Stromal cell of bone marrow (primary cell): ENCODE measurements around the gene SIX1.
A peak's percentile ranks its signal among the peaks of the same experiment; 100 is the strongest.

Experiments
- DNase-seq: peaks from one replicate; pipeline ENCODE4 v3.0.0-alpha.2; 2012; ENCODE audit warnings: low read depth

The SIX1 gene

DNA sequence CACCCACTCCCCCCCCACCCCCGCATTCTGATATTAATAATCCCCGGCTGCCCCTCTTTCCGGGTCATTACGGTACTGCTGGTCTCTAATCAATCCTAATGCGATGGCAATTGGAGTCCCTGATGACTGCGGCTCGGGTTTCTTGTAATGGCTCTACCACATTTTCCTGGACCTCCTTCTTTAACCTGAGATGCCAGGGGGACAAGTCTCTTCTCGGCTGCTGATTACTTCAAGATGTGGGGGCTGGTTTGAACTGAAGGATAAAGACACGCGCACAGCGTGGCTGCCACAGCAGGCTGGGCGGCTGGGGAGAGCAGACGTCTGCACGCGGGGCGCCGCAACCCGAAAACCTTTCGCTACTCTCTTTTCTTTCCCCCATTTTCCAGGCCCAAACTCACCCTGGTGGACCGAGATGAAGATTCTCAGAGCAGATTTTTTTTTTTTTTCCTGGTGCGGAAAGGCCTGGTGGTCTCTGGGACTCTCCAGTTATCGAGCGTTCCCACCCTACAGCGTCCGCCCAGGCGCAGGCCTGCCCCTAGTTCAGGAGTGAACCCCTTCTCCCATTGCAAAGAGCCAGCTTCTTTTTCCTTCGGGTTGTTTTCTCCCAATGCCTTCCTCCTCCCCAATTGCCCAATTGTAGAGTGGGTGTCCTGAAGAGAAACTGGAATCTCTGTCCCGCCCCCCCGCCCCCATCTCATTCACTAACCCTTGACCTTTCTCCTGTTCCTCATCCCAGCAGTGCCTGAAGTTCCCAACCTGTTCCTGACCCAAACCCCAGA lies 6.0 kb upstream of the SIX1 start:
- DNase-seq, result no peak

DNA sequence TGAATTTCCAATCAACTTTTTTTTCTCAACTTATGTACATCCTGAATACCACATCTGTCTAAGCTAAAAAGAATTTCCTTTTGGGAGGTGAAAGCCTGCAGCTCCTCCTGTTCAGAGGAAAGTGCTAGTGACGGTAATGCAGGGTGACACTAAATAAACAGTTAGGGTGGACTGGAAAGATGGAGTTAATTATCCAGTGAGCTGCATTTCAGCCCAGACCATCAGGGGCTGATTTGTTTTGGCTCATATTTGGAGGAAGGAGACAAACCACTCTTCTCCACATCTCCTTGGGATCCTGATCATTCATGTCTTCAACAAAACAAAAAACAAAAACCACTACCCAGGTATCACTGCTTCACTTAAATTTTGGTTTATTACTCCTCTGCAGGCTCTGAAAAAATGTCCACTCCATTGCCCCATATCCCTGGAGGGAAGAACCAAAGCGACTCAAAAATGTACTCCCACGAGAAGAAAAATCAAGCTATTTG lies 5.1 kb upstream of the SIX1 start:
- DNase-seq, result no peak

DNA sequence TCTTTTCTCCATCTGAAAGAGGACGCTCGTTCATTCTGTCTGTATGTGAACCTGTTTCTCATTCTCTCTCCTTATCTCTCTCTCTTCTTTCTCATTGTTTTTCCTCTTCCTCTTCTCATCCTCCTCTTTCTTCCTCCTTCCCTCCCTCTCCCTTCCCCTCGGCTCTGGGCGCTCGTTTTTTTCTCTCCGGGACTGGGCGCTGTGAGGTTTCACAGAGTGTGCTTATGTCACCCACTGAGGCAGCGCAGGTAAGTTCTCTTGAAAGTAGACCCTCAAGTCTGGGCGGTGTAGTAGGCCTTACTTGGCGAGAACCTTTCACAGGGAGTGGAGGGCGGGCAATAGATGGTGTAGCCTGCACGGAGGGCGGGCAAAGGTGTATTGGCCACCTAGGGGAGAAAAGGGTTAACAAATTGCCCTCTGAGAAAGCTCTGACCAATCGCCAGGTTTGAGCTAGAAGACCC lies 4.5 kb upstream of the SIX1 start:
- DNase-seq, result no peak

DNA sequence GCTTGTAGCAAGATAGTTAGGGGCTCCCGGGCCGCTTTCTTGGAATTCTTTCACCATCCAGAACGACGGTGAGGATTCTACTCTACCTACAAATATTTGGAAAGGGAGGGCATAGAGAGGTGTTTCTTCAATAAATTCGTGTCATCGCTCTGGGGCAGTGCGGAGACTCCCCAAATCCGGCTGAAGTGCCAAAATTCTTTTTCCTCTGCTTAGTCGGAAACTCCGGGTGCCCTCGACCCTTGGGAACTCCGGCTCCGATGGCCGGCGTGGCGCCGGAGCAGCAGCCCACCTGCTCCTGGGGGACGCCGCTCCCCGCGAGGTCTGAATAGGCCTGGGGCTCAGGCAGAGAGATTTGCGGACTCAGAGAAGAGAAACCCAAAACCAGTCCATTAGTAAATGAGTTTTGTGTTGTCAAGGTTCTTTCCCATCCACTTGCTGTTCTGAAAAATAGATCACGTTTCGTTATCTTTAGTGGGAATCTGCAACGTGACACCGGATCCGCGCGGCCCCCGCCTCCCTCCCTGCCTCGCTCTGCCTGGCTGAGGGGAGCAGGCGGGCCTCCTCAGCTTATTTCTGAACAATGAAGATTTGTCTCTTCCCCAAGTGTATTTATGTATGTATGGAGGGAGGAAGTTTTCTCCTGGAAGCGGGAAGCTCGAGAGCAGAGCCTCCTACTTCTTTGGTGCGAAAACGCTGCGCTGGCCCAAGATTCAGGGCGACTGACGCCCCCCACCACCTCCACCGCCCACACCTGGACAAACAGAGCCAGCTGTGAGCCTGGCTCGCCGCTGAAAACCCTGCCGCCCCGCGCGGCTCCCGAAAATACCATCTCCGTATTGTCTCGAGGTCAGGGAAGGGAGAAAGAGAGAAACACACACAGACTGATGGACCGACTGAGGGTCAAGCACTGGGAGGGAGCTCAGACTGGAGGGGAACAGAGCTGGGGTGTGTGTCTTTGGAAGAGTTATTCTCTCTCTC lies 3.7 kb upstream of the SIX1 start:
- no peak for DNase-seq

DNA sequence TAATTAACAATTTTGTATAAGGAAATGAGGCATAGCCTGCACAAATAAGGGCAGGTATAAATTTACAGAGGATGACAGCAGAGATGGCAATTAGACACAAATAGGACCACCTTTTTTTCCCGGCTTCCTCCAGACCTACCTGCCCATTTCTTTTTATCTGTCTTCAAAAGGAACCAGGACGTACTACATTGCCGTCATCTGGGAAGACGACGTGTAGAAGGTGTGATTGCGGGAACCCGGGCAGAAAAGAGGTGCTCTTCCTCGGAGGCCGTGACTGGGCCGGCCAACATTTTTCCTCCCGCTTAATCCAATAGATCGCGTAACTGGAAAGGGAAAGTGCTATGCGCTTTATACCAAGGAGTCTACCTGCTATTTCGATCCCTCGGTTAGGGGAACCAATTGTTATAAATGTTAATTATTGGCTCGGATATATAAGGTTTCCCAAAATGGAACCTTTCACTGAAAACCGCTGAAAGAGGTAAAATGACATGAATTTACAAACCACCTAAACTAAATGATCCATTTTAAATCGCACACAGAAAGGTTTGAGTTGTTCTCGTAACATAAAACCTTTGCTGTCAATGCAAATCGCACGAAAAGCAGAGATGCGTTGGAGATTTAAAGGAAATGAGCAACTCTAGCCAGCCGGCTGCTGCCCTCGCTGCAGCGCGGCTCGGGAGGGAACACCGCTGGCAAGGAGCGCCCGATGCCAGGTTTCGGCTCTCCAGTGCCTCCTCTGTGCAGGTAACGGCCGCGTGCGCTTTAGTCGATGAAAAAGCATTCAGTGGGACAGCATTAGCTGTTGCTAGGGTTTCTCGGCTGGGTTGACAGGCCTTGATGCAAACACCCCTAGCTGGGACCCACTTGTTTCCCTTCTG lies 2.8 kb upstream of the SIX1 start:
- DNase-seq, result no peak

DNA sequence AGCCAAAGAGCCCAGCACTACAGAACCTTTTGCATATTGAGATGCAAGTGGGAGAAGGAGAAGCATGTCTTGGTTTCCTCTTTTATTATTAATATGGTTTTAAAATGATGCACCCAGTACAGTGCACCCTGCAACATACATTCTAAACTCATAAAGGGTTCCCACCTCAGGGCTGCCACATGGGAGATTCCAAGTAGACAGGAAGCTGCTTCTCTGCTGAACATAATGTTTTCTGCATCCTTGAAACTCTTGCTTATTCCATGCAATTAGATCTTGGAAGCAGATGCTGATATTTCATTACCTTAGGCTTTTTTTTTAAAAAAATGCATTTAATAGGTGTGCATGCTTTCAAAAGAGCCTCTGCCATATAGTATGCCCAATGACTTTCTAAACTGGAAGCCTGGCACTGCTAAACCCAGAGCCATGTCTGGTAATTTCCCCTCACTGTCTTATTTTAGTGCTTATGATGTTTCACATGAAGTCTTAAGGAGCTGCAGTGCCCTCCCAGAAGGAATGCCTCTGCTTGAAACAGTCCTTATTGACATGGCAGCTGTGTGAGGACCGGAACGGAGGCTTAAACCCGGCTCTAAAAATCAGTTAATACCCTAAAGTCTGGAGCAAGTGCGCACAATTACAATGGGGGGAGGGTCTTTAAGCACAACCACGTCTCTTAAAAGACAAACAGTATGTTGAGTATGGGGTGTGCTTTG lies 2.0 kb upstream of the SIX1 start:
- no peak for DNase-seq

DNA sequence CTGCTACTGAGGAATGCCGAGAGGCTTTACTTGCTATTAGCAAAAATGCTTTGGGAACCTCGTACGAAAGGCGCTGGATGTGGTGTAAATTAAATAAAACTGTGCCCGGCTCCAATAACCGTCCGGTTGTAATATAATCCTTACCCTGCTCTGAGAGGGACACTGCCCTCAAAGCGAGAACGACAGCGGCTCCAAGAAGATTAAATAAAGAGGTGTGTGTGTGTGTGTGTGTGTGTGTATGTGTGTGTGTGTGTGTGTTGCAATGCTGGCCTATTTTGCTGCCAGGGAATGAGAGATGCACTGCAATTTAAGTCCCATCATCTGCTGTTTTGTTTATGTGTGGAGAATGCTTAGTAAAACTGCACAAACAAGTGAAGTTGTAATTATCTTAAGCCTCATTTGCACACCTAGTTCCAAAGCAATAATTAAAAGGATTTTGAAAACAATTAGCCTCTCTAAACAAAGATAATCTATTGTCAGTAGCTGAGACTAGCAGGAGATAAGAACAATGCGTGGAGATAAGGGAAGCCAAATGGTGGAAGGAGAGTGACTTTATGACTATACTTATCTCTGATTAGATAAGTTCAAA lies 1.2 kb upstream of the SIX1 start:
- DNase-seq, result no peak

DNA sequence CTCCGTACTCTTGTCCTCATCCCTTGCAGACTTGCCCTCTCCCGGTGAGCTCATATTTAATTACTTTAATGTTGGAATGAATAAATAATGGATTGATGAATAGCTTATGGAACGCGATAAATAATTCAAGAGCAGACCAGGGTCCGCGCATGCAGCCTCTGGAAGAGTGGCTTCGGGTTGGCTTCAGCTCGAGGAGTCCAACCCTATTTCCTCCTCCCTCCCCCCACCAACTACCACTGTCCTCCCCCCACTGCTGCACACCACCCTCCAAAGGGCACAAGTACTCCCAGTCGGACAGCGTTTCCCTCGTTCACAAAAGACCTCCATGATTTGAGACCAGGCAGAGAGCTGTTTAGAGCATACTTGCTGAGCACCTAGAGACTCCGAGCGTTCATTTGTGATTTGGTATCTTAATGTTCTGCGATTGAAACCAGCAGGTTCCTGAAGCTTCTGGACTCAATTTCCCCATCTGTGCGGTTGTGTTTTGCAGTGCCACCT lies 647 bp upstream of the SIX1 start:
- DNase-seq, result no peak

DNA sequence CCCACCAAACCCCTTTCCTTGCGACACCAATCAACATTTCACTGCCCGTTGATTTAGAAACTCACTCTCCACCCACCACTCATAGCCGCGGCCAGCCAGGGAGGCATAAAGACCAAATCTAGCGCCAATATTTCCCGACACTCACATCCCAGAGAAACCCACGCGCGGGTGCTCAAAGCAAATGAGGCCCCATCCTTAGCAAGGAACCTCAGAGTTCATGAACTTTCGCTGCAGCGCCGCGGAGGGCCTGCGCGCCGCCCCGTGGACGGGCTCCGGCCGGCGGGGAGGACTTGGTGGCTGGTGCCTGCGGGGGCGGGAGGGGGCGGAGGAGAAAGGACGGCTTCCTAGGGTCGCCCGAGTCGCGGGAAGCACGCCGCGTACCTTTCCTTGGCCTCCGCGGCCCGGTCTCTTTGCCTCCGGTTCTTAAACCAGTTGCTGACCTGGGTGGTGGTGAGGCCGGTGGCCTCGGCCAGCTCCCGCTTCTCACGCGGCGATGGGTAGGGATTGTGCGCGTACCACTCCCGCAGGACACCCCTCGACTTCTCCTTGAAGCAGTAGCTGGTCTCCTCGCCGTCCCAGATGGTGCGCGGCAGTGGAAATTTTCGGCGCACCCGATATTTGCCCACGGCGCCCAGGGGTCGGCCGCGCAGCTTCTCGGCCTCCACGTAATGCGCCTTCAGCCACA lies 886 bp downstream of the SIX1 start:
- DNase-seq, result no peak

DNA sequence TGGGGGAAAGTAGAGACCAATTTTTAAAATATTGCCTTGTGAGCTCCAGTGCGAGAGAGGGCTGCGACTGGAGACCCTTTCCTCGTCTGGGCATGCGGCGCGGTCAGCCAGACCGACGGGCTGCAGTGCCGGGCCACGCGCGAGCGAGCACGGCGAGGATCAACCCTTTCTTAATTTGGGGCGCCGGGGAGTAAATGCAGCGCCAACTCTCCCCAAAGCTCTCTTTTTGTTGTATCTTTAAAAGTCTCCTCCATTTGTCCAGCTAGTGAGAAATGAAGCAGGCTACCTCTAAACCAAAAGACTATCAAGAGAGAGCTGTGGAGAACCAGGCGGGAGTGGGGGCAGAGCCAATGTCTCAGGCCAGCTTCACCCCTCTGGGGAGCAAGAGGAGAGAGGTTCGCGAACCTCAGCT lies 1.4 kb downstream of the SIX1 start:
- no peak for DNase-seq

DNA sequence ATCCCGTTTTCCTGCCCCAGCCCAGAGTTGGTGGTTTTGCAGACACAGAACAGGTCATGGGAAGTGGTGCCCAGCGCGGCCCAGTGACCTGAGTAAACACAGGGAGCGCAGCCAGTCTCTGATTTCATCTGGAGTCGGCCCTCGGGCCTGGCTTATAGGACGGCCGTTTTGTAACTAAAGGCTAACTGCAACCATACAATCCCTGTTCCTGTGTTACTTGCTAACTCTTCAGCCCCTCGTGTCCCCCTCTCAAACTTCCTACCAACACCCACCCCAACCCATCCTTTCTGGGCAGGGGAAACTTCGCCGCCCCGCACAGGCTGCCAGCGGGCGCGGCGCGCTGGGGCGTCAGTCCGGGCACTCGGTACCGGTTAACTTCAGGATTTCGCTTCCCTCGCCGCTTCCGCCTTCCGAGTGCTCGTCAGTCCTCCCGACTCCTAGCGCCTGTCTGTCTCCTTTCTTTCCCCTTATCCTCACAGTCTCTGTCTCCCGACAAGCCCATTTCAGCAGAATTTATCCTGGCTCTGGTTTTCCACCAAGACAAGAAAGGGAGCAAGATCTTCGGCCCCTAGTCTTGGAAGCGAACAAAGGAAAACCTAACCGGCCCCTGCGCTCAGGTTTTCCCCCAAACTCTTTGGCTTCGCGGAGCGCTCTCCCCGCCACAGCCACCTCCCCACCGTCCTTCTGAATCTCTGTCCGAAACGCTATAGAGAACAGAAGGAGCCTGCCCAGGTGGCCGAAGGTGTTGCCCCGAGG lies 2.0 kb downstream of the SIX1 start:
- peak; percentile 65 for DNase-seq

DNA sequence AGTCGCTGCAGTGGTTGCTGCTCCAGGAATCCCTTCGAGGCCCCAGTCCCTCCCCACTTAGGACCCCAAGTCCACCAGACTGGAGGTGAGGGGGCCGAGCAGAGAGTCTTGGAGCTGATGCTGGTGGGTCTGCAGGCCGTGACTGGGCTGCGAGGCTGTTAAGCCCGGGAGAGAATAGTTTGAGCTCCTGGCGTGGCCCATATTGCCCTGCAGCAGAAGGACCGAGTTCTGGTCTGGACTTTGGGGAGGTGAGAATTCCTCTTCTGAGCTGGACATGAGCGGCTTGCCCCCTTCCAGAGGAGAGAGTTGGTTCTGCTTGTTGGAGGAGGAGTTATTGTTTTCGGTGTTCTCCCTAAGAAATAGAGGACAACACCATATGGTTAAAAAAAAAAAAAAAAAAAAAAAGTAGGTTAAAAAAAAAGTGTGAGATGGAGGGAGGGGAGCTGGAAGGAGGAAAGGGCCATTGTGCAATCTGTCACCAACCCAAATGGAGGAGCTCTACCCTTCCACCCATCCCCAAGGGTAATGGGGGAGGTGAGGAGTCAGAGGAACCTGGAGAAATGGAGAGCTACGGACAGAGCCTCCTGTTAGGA lies 3.0 kb downstream of the SIX1 start:
- DNase-seq, result no peak

DNA sequence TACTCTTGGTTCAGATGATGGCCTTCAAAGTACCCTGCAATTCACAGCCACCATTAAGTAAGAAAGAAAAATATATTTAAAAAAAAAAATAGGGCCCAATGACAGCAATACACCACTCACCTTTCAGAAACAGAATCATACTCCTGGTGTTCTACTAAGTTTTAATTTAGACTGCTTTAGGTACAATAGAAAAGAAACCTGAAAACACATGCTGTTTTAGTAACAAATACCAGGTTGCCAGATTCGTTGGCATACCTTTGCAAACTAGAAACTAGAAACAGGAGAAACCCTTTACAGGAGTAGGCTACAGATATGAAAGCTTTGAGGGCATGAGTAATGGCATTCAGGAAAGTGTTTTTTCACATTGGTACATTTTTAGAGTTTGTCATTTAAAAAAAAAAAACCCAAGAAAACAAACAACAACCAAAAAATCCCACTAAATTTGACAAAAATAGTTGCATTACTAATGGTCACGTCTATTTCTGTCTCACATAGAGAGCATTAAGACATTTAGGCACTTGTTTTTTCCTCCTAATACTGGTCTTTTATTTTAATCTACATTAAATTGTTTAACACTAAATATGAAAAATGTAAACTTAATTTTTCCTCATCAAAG lies 4.0 kb downstream of the SIX1 start:
- DNase-seq, result no peak

DNA sequence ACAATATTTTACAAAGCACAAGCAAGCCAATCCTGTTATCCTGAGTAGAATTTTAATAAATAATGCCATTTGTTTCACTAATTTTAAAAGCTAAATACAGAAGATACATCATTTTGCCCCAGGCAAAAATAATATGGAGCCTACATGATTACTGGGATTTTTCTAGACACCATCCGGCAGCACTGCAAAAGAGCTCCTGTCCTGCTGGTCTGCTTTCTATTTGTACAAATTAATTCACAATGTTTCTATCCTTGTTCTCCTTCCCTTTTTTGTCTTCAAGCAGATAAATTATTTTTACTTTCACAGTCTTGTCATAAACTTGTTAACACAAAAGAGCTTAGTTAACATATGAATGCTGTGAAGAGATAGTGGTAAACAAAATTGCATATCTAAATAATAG lies 4.6 kb downstream of the SIX1 start:
- DNase-seq, result no peak

DNA sequence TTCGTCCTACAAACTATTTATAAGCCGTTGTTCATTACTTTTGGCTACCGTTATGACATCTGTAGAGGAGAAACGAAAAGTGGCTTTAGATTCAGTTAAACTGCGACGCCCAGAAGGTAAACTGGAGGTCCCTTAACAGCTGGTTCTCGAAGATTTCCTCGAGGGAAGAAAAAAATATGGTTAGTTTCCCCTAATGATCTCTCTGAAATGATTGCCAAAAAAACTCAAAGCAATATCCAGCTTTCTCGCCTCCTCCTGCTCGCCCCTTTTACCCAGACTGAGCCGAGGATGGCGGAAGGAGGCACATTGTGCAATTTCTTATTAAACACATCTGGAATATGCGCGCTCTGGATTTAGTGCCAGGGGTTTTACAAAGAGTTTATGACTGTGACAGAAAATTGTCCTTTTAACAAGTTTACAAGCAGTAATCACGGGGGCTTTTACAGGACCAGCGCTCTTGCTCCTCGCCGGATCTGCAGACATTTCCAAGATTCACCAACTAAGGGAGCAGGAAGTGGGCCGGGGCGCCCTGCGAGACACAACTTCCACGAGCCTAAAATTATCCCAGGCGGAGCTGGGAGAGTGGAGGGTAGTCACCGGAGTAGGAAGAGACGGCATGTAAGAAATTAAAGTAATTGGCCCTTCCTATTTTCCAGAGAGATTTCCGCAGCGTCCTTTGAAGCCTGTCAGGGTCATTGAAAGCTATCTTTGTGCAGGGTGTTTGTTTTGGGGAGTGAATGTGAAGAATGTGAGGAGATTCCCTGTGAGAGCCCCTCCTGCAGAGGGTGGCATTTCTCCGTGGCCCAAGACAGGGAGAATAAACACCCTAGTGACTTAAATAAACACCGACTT lies 5.6 kb downstream of the SIX1 start:
- no peak for DNase-seq

DNA sequence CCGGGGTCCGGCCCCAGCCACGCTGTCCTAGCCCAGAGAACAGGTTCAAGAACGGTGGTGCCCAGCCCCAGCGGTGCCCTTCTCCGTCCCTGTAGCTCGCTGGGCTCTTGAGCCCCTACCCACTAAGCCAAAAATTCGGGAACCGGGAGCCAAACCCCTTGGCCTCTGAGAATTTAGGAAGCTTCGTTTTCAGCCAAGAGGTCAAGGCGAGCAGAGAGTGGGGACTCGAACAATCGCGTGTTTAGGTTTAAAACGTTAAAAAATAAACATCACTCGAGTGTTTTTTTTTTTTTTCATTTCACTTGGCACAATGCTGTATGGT lies 6.2 kb downstream of the SIX1 start:
- no peak for DNase-seq

DNA sequence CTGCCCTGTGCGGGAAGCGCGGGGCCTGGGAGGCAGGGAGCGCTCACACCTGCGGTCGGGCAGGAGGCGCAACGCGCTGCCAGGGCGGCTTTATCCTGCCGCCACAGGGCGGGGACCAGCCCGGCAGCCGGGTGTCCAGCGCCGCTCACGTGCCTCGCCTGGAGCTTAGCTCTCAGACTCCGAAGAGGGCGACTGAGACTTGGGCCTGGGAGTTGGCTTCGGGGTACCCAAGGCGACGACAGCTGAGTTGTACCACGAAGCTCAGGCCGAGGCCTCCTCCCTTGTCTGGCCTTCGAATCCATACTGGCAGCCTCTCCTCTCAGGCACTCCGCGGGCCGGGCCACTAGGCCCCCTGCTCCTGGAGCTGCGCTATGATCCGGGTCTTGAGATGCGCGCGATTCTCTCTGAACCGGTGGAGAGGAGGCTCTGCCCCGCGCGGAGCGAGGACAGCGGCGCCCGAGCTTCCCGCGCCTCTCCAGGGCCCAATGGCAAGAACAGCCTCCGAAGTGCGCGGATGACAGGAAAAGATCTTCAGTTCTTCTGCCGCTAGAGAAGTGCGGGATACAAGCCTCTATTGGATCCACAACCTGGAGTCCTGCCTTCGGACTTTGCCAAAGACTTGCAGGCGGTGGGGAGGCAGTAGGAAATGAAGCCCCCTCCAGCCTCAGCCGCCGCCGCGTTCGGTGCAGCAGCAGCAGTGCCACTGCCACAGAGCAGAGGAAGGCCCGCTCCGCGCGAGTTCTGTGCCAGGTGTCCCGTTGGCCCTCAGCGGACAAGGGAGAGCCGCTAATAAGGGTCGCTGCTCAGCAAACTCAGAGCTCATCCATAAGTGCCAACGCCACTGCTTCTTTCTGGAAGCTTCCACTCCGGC lies 6.8 kb downstream of the SIX1 start:
- no peak for DNase-seq
